CD14-positive monocyte (primary cell): ENCODE results near the gene CDC42BPG. TPM values are rescaled to one million over a fixed set of nuclear protein-coding genes. Genes with fewer than 3 reads are reported as not detected.

ENCODE experiments used
- DNase-seq, 3 donors: peaks; one replicate each; pipeline ENCODE4 v3.0.0-alpha.2; 2011 to 2022
- H2AFZ ChIP-seq: 2 replicates; pipeline ENCODE4 v1.6.0; 2012; ENCODE audit warnings: mild to moderate bottlenecking, low read depth, low read length, inconsistent platforms; ENCODE audit not compliant: insufficient read depth, poor library complexity, severe bottlenecking
- H3K27ac ChIP-seq, 2 donors: 1 replicate in 1 of 2; 2 replicates in 1 of 2; pipeline ENCODE4 v1.5.1; 2012 to 2013; ENCODE audit warnings: low read length in 2 of 2, control low read depth in 1 of 2, inconsistent platforms in 1 of 2, low read depth in 1 of 2, mild to moderate bottlenecking in 1 of 2
- H3K27me3 ChIP-seq, 2 donors: one replicate each; pipeline versions ENCODE4 v1.6.0 to v1.6.1; 2011 to 2013; ENCODE audit warnings: low read length in 2 of 2; ENCODE audit not compliant: control insufficient read depth in 2 of 2, insufficient read depth in 2 of 2
- H3K36me3 ChIP-seq, 2 donors: replicated peaks in 1 of 2; 1 replicate in 1 of 2; 2 replicates in 1 of 2; pipeline versions ENCODE4 v1.5.1 to v1.6.1; 2012 to 2013; ENCODE audit warnings: low read length in 2 of 2, control low read depth in 1 of 2, inconsistent platforms in 1 of 2, mild to moderate bottlenecking in 1 of 2; ENCODE audit not compliant: insufficient read depth in 2 of 2, control insufficient read depth in 1 of 2
- H3K4me1 ChIP-seq, 2 donors: 1 replicate in 1 of 2; 2 replicates in 1 of 2; pipeline versions ENCODE4 v1.5.1 to v1.6.1; 2012 to 2013; ENCODE audit warnings: low read length in 2 of 2, control low read depth in 1 of 2, inconsistent platforms in 1 of 2, mild to moderate bottlenecking in 1 of 2, moderate library complexity in 1 of 2; ENCODE audit not compliant: insufficient read depth in 2 of 2, control insufficient read depth in 1 of 2
- H3K4me2 ChIP-seq: replicated peaks from 2 replicates; pipeline ENCODE3; 2012; ENCODE audit warnings: low read length, moderate library complexity, mild to moderate bottlenecking; ENCODE audit not compliant: poor library complexity, severe bottlenecking; ENCODE audit errors: extremely low read depth
- H3K4me3 ChIP-seq, 3 experiments: fragments of 200-600 bp in 1 of 3; sonication (generic) in 1 of 3; replicated peaks in 1 of 3; 1 replicate in 2 of 3; 2 replicates in 1 of 3; pipeline ENCODE4 v1.5.1; 2011 to 2013; ENCODE audit warnings: low read length in 3 of 3, mild to moderate bottlenecking in 3 of 3, control low read depth in 2 of 3, low read depth in 2 of 3, inconsistent platforms in 1 of 3, moderate library complexity in 1 of 3
- H3K79me2 ChIP-seq: 2 replicates; pipeline ENCODE4 v1.6.0; 2012; ENCODE audit warnings: mild to moderate bottlenecking, control low read depth, inconsistent platforms, low read length, moderate library complexity; ENCODE audit not compliant: insufficient read depth
- H3K9ac ChIP-seq: 2 replicates; pipeline ENCODE4 v1.6.0; 2017; ENCODE audit warnings: low read length, mild to moderate bottlenecking; ENCODE audit not compliant: insufficient read depth, poor library complexity, severe bottlenecking
- H3K9me3 ChIP-seq, 2 donors: replicated peaks in 1 of 2; 1 replicate in 1 of 2; 2 replicates in 1 of 2; pipeline versions ENCODE4 v1.5.1 to v1.6.1; 2012 to 2013; ENCODE audit warnings: low read length in 2 of 2, control low read depth in 1 of 2; ENCODE audit not compliant: control insufficient read depth in 1 of 2, insufficient read depth in 1 of 2
- H4K20me1 ChIP-seq: 2 replicates; pipeline ENCODE4 v1.6.0; 2012; ENCODE audit warnings: mild to moderate bottlenecking, low read length, control low read depth, moderate library complexity; ENCODE audit not compliant: insufficient read depth
- H3K27ac Mint-ChIP-seq, 7 donors: one replicate each; pipeline ENCODE4 v1.8.0; 2020; ENCODE audit warnings: mild to moderate bottlenecking in 7 of 7, mixed read lengths in 7 of 7, moderate library complexity in 6 of 7, inconsistent platforms in 2 of 7
- H3K27me3 Mint-ChIP-seq, 3 donors: one replicate each; pipeline ENCODE4 v1.8.0; 2021 to 2022; ENCODE audit warnings: low read depth in 3 of 3, mild to moderate bottlenecking in 3 of 3, mixed read lengths in 3 of 3, moderate library complexity in 3 of 3, inconsistent platforms in 1 of 3
- H3K36me3 Mint-ChIP-seq, 2 donors: one replicate each; pipeline ENCODE4 v1.8.0; 2020; ENCODE audit warnings: mixed read lengths in 2 of 2, inconsistent platforms in 1 of 2, mild to moderate bottlenecking in 1 of 2
- H3K4me1 Mint-ChIP-seq: one replicate; pipeline ENCODE4 v1.8.0; 2020; ENCODE audit warnings: mild to moderate bottlenecking, mixed read lengths
- H3K4me3 Mint-ChIP-seq, 2 donors: one replicate each; pipeline ENCODE4 v1.8.0; 2020; ENCODE audit warnings: mild to moderate bottlenecking in 2 of 2, mixed read lengths in 2 of 2, moderate library complexity in 1 of 2
- H3K9me3 Mint-ChIP-seq, 7 donors: one replicate each; pipeline ENCODE4 v1.8.0; 2020 to 2022; ENCODE audit warnings: mixed read lengths in 7 of 7, mild to moderate bottlenecking in 6 of 7, moderate library complexity in 6 of 7, inconsistent platforms in 2 of 7
- WGBS: methylation state at CpG from one replicate; pipeline ENCODE4 v1.1.5; 2013; ENCODE audit warnings: missing lambda C conversion rate; ENCODE audit not compliant: insufficient coverage; 5-methylcytosine and 5-hydroxymethylcytosine counted together
- intact Hi-C, 2 donors: fragments of 100-400 bp; cut with micrococcal nuclease; formaldehyde crosslinking; loops; one replicate each; pipeline versions ENCODE4 v1.15.0 to v1.15.1; 2023
- polyA plus RNA-seq, 3 donors: library from polyadenylated mRNA; depleted of rRNA in 1 of 3; unstranded in 2 of 3; stranded (reverse) in 1 of 3; fragments of 300-500 nt in 2 of 3; fragments of >200 nt in 1 of 3; fragmentation: Illumina TruSeq in 2 of 3; gene quantifications; 1 replicate in 2 of 3; 2 replicates in 1 of 3; pipeline ENCODE4 v1.2.3, GENCODE V29; 2012 to 2021
- TF ChIP-seq, protein P1 (sequence below): fragments of 200-600 bp; IDR thresholded peaks from one replicate; pipeline ENCODE4 v1.8.0; 2022; ENCODE audit warnings: antibody characterized with exemption, mild to moderate bottlenecking

Gene CDC42BPG
- polyA plus RNA-seq, 3 donors = 0.23 TPM; not detected in 2

DNA sequence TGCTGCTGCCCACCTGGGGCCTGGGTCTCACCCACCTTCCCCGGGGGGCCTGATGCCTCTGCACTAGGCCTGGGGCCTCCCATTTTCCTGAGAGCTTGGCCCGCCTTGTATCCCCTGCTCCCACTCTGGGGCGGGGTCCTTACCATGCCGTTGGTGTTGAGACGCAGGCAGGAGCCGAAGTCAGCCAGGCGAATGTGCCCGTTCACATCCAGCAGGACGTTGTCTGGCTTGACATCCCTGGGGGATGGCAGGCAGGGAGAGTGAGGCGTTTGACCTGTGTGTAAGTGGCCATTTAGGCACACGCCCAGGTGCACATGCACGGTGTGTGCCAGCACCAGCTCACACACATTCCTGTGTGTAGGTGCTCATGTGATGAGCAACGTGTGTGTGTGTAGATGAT is 5.1 kb downstream of the CDC42BPG start:
- Histone ChIP-seq H3K9ac (no peak overlapping the region), H3K4me1 (peaks cover 3 to 6% of the 10 kb centered on the region in 2 donors), H3K27ac (no peak overlapping the region), H2AFZ (no peak overlapping the region), H3K4me3 (no peak overlapping the region), H3K27me3 (peaks cover 0 to 5% of the 10 kb centered on the region in 2 donors), H3K9me3 (no peaks in the 10 kb centered on the region), H3K79me2 (no peaks in the 10 kb centered on the region), H3K4me2 (no peak overlapping the region), H4K20me1 (no peaks in the 10 kb centered on the region), H3K36me3 (no peaks in the 10 kb centered on the region)
- intact Hi-C loops = no loop called here
- H3K4me3 Mint-ChIP-seq = no peak overlapping the region
- peaks cover 0 to 2% (median 0%) of the 10 kb centered on the region in 7 donors for H3K9me3 Mint-ChIP-seq
- TF ChIP-seq, protein P1, sequence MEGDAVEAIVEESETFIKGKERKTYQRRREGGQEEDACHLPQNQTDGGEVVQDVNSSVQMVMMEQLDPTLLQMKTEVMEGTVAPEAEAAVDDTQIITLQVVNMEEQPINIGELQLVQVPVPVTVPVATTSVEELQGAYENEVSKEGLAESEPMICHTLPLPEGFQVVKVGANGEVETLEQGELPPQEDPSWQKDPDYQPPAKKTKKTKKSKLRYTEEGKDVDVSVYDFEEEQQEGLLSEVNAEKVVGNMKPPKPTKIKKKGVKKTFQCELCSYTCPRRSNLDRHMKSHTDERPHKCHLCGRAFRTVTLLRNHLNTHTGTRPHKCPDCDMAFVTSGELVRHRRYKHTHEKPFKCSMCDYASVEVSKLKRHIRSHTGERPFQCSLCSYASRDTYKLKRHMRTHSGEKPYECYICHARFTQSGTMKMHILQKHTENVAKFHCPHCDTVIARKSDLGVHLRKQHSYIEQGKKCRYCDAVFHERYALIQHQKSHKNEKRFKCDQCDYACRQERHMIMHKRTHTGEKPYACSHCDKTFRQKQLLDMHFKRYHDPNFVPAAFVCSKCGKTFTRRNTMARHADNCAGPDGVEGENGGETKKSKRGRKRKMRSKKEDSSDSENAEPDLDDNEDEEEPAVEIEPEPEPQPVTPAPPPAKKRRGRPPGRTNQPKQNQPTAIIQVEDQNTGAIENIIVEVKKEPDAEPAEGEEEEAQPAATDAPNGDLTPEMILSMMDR = no peak
- H3K36me3 Mint-ChIP-seq = peaks cover 0 to 2% of the 10 kb centered on the region in 2 donors
- 96% methylated on average over 12 of the region's 13 CpGs for WGBS
- peaks cover 5% of the 10 kb centered on the region for H3K4me1 Mint-ChIP-seq
- H3K27me3 Mint-ChIP-seq = peaks cover 6 to 11% (median 10%) of the 10 kb centered on the region in 3 donors
- H3K27ac Mint-ChIP-seq = peak overlapping the region in 1 of 7 donors; percentile 31
- DNase-seq = no peak

DNA sequence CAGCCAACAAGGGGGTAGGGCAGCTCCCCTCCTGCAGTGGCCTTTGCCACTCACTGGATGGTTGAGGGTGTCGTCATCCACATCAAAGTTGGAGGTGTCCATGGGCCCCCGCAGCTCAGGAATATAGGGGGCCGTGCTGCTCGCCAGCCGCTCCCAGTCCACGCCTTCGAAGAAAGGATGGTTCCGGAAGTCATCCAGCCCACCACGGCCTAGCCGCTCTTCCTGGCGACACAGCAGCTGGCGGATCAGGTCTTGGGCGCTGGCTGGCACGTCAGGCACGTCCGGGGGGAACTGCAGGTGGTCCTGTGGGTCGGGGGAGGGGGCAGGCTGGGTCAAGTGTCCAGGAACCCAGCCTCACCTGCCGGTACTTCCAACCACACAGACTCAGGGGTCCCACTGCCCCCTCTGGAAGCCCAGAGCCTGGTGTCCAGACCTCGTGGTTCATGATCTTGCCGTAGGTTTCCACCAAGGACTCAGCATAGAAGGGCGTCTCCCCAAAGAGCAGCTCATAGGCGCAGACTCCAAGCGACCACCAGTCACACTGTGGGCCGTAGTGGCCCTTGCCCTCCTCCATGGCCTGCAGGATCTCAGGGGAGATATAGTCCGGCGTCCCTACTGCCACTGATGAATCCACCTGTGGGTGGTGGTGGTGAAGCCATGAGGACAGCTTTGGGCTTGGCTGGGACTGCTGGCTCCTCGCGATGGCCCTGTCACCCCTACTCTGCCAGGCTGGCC is 5.7 kb downstream of the CDC42BPG start:
- H3K9me3 Mint-ChIP-seq = no peaks in the 10 kb centered on the region
- Histone ChIP-seq H3K79me2 (no peaks in the 10 kb centered on the region), H3K36me3 (no peaks in the 10 kb centered on the region), H3K27me3 (peaks cover 0 to under 1% of the 10 kb centered on the region in 2 donors), H3K9ac (no peak overlapping the region), H3K27ac (no peak overlapping the region), H3K4me3 (no peak overlapping the region), H3K9me3 (no peaks in the 10 kb centered on the region), H3K4me1 (peaks cover 0 to under 1% of the 10 kb centered on the region in 2 donors), H4K20me1 (no peaks in the 10 kb centered on the region), H3K4me2 (no peak overlapping the region), H2AFZ (no peak overlapping the region)
- H3K36me3 Mint-ChIP-seq = no peaks in the 10 kb centered on the region
- H3K4me3 Mint-ChIP-seq = no peak overlapping the region
- no peak for DNase-seq
- WGBS = 97% methylated on average over 24 of the region's 28 CpGs
- TF ChIP-seq, protein P1 = no peak
- intact Hi-C loops = no loop called here
- H3K27me3 Mint-ChIP-seq = peaks cover 6 to 8% (median 7%) of the 10 kb centered on the region in 3 donors
- H3K27ac Mint-ChIP-seq = no peak overlapping the region
- H3K4me1 Mint-ChIP-seq = peaks cover 2% of the 10 kb centered on the region
